ENCODE results near the gene POC1A. TPM values are rescaled to one million over a fixed set of nuclear protein-coding genes. Genes with fewer than 3 reads are reported as not detected.

Gene POC1A
- total and polyA plus RNA-seq, 2 donors (not counting 1 experiment from before 2014, with no cell fraction given): 1.7 to 2.8 TPM

DNA sequence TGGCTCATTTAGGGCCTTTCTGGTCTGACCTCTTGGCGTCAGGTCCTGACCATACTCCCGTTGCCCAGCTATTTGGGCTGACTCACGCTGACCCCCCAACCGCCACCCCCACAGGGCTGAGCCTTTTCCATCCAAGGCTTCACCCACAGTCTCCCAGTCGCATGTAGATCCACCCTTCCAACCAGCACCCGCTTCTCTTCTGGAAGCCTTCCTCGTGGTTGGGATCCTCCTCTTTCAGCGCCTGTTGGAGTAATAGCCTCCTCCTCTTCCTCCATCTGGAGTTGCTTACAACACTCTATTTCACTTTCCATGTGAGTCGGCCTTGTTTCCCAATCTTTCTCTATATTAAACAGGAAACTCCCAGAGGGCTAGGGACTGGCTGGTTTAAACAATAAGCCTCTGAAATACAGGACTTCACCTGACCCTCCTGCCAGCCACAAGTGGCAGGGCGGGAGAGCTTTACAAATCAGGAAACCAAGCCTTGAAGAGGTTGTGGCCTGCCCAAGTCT, 41.7 kb upstream of the POC1A start:
- no peaks in the 10 kb centered on the region for H3K9me3 Mint-ChIP-seq (ENCODE audit: insufficient read depth)
- CTCF ChIA-PET: interaction anchor here (0.9 to 1.8 kb wide), 3 partner anchors 14 to 39 kb away, joined by 3 to 6 read pairs (median 3); partner anchors contain the start of gene TLR9
- intact Hi-C loops (cut with micrococcal nuclease): no loop called here

DNA sequence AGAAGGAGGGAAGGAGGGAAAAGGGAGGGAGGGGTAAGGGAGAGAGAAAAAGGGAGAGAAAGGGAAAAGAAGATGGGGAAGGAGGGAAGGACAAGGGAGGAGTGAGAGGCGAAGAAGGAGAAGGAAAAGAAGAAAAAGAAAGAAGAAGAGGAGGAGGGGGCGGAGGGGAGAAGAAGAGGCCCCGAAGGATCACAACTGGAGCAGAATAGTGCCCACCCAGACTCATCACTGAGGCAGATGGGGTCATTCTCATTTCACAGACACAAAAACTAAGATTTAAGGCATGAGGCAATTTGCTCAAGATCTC, 41.0 kb upstream of the POC1A start:
- Histone ChIP-seq H3K27ac (ENCODE audit: low read length in 2 of 2) (no peak overlapping the region), H3K4me3 (ENCODE audit: control extremely low read depth in 1 of 5, extremely low read depth in 1 of 5, insufficient read depth in 1 of 5, low read depth in 2 of 5, low read length in 4 of 5) (no peak overlapping the region), H3K4me2 (replicated peaks; ENCODE audit: low read depth, low read length, poor library complexity, severe bottlenecking) (no peak overlapping the region), H2AFZ (ENCODE audit: insufficient read depth, low read depth, low read length, poor library complexity, severe bottlenecking) (no peak overlapping the region), H3K27me3 (replicated peaks in 1 of 4; ENCODE audit: control extremely low read depth in 1 of 4, control insufficient read depth in 3 of 4, insufficient read depth in 4 of 4, low read length in 3 of 4) (no peaks in the 10 kb centered on the region), H4K20me1 (ENCODE audit: control insufficient read depth, insufficient read depth, low read length, poor library complexity, severe bottlenecking) (no peaks in the 10 kb centered on the region), H3K9ac (ENCODE audit: low read length) (no peak overlapping the region), H3K36me3 (replicated peaks in 1 of 2; ENCODE audit: control extremely low read depth in 1 of 2, control insufficient read depth in 1 of 2, extremely low read depth in 1 of 2, insufficient read depth in 2 of 2, low read length in 1 of 2) (no peaks in the 10 kb centered on the region), H3K79me2 (ENCODE audit: control insufficient read depth, insufficient read depth, low read length) (peaks cover 26% of the 10 kb centered on the region), H3K9me3 (ENCODE audit: control extremely low read depth in 1 of 3, control insufficient read depth in 2 of 3, insufficient read depth in 1 of 3, low read length in 2 of 3) (no peaks in the 10 kb centered on the region), H3K4me1 (ENCODE audit: control insufficient read depth in 2 of 2, insufficient read depth in 2 of 2, low read length in 2 of 2) (peaks cover 15 to 25% of the 10 kb centered on the region in 2 donors)
- intact Hi-C loops (cut with micrococcal nuclease): no loop called here
- no peaks in the 10 kb centered on the region for H3K27me3 Mint-ChIP-seq
- WGBS (ENCODE audit: insufficient coverage): 100% methylated on average over 1 of the region's 3 CpGs
- POLR2A ChIA-PET: interaction anchor here (0.6 kb wide), 1 partner anchor 67 kb away, joined by 4 read pairs; no protein-coding TSS in a partner anchor
- H3K4me1 Mint-ChIP-seq: peaks cover 26% of the 10 kb centered on the region
- DNase-seq (no peak), ATAC-seq (ENCODE audit: low read depth) (no peak)
- CTCF ChIA-PET: interaction anchor here (1.8 kb wide), 1 partner anchor 14 kb away, joined by 3 read pairs; no protein-coding TSS in a partner anchor
- TF ChIP-seq EZH2 (IDR thresholded peaks at IDR 0.05; ENCODE audit: borderline replicate concordance, insufficient read depth, low read depth, low read length, poor library complexity, severe bottlenecking): no peak
- TF ChIP-seq, protein P1, sequence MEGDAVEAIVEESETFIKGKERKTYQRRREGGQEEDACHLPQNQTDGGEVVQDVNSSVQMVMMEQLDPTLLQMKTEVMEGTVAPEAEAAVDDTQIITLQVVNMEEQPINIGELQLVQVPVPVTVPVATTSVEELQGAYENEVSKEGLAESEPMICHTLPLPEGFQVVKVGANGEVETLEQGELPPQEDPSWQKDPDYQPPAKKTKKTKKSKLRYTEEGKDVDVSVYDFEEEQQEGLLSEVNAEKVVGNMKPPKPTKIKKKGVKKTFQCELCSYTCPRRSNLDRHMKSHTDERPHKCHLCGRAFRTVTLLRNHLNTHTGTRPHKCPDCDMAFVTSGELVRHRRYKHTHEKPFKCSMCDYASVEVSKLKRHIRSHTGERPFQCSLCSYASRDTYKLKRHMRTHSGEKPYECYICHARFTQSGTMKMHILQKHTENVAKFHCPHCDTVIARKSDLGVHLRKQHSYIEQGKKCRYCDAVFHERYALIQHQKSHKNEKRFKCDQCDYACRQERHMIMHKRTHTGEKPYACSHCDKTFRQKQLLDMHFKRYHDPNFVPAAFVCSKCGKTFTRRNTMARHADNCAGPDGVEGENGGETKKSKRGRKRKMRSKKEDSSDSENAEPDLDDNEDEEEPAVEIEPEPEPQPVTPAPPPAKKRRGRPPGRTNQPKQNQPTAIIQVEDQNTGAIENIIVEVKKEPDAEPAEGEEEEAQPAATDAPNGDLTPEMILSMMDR (IDR thresholded peaks at IDR 0.05): no peak
- H3K4me3 Mint-ChIP-seq: no peak overlapping the region
- no peaks in the 10 kb centered on the region for H3K9me3 Mint-ChIP-seq (ENCODE audit: insufficient read depth)
- H3K27ac Mint-ChIP-seq: no peak overlapping the region

More for the DNA sequence above, 41.7 kb upstream of the POC1A start:
- H3K4me3 ChIP-seq (ENCODE audit: control extremely low read depth in 1 of 5, extremely low read depth in 1 of 5, insufficient read depth in 1 of 5, low read depth in 2 of 5, low read length in 4 of 5): no peak overlapping the region
- H3K4me1 ChIP-seq (ENCODE audit: control insufficient read depth in 2 of 2, insufficient read depth in 2 of 2, low read length in 2 of 2): peaks cover 15 to 25% of the 10 kb centered on the region in 2 donors
- ATAC-seq (ENCODE audit: low read depth): no peak
- no peaks in the 10 kb centered on the region for H3K9me3 ChIP-seq (ENCODE audit: control extremely low read depth in 1 of 3, control insufficient read depth in 2 of 3, insufficient read depth in 1 of 3, low read length in 2 of 3)
- Mint-ChIP-seq H3K4me3 (no peak overlapping the region), H3K4me1 (peaks cover 26% of the 10 kb centered on the region), H3K27ac (no peak overlapping the region), H3K27me3 (no peaks in the 10 kb centered on the region)
- no peak overlapping the region for H3K27ac ChIP-seq (ENCODE audit: low read length in 2 of 2)
- H3K9ac ChIP-seq (ENCODE audit: low read length): no peak overlapping the region
- no peak overlapping the region for H2AFZ ChIP-seq (ENCODE audit: insufficient read depth, low read depth, low read length, poor library complexity, severe bottlenecking)
- POLR2A ChIA-PET: no interaction called here
- no peak for DNase-seq
- no peaks in the 10 kb centered on the region for H4K20me1 ChIP-seq (ENCODE audit: control insufficient read depth, insufficient read depth, low read length, poor library complexity, severe bottlenecking)
- H3K36me3 ChIP-seq (replicated peaks in 1 of 2; ENCODE audit: control extremely low read depth in 1 of 2, control insufficient read depth in 1 of 2, extremely low read depth in 1 of 2, insufficient read depth in 2 of 2, low read length in 1 of 2): peaks cover 0 to under 1% of the 10 kb centered on the region in 2 experiments
- H3K27me3 ChIP-seq (replicated peaks in 1 of 4; ENCODE audit: control extremely low read depth in 1 of 4, control insufficient read depth in 3 of 4, insufficient read depth in 4 of 4, low read length in 3 of 4): no peaks in the 10 kb centered on the region
- no peak overlapping the region for H3K4me2 ChIP-seq (replicated peaks; ENCODE audit: low read depth, low read length, poor library complexity, severe bottlenecking)
- 95% methylated on average over 9 of the region's 10 CpGs for WGBS (ENCODE audit: insufficient coverage)
- no peak for TF ChIP-seq EZH2 (IDR thresholded peaks at IDR 0.05; ENCODE audit: borderline replicate concordance, insufficient read depth, low read depth, low read length, poor library complexity, severe bottlenecking)
- TF ChIP-seq, protein P1 (IDR thresholded peaks at IDR 0.05): no peak
- H3K79me2 ChIP-seq (ENCODE audit: control insufficient read depth, insufficient read depth, low read length): peaks cover 26% of the 10 kb centered on the region
